Esophagus muscularis mucosa (tissue), 4 donors: ENCODE data around the gene MIS12.

Experiments used
- CTCF ChIP-seq, 3 experiments: fragments of 200-600 bp in 2 of 3; fragments of 450-650 bp in 1 of 3; sonication (generic) in 2 of 3; IDR thresholded peaks; one replicate each; pipeline ENCODE4 v1.5.1; 2017 to 2019; ENCODE audit warnings: antibody characterized with exemption in 3 of 3, mild to moderate bottlenecking in 2 of 3, moderate library complexity in 1 of 3
- EP300 ChIP-seq: sonication (generic); formaldehyde crosslinking; IDR thresholded peaks from one replicate; pipeline ENCODE4 v1.6.1; 2017; ENCODE audit warnings: antibody characterized with exemption
- POLR2A ChIP-seq: fragments of 450-650 bp; IDR thresholded peaks from one replicate; pipeline ENCODE4 v1.6.1; 2017; ENCODE audit warnings: antibody characterized with exemption, moderate library complexity, mild to moderate bottlenecking, low read depth
- POLR2AphosphoS5 ChIP-seq, 2 donors: sonication (generic); formaldehyde crosslinking; IDR thresholded peaks; one replicate each; pipeline ENCODE4 v1.6.1; 2017; ENCODE audit warnings: antibody characterized with exemption in 2 of 2

DNA sequence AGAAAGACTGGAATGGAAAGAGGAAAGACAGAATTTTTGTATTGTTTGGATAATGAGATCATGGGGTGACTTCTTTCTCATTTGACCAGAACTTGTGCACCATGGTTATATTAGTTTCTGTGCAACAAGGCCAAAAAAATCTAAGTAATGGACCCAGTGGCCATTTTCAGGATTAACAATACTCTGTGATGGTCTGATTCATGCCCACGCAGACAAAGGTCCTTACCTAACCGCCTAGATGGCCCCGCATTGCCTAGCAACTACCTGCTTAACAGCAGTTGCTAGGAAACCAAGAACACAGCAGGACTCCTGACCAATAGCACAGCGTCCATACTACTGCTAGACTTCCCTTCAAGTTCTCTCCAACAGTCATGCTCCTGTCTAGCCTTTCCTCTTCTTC, 22.4 kb downstream of the MIS12 start:
- no peak for TF ChIP-seq CTCF (IDR thresholded peaks at IDR 0.05)
- TF ChIP-seq EP300: no peak
- TF ChIP-seq POLR2A: no peak
- TF ChIP-seq POLR2AphosphoS5 (IDR thresholded peaks at IDR 0.05): no peak
